Liver (tissue), 9 donors: ENCODE results near the gene ADGRF3. TPM values are rescaled to one million over a fixed set of nuclear protein-coding genes. Genes with fewer than 3 reads are reported as not detected.

ENCODE experiments used
- DNase-seq: peaks from one replicate; pipeline ENCODE4 v3.0.0-alpha.2; 2017; ENCODE audit warnings: low spot score
- H3K27ac ChIP-seq, 2 donors: one replicate each; pipeline ENCODE4 v1.7.0; 2013; ENCODE audit warnings: inconsistent platforms in 2 of 2, low read length in 2 of 2, control low read depth in 1 of 2, low read depth in 1 of 2, mild to moderate bottlenecking in 1 of 2
- H3K27me3 ChIP-seq, 4 donors: one replicate each; pipeline versions ENCODE4 v1.6.1 to v1.7.0; 2013; ENCODE audit warnings: low read length in 3 of 4, inconsistent platforms in 1 of 4, mild to moderate bottlenecking in 1 of 4, moderate library complexity in 1 of 4; ENCODE audit not compliant: control insufficient read depth in 4 of 4, insufficient read depth in 4 of 4
- H3K36me3 ChIP-seq, 4 donors: one replicate each; pipeline versions ENCODE4 v1.6.1 to v1.7.0; 2013; ENCODE audit warnings: low read length in 3 of 4, mild to moderate bottlenecking in 3 of 4, low read depth in 1 of 4, moderate library complexity in 1 of 4; ENCODE audit not compliant: control insufficient read depth in 4 of 4, insufficient read depth in 3 of 4
- H3K4me1 ChIP-seq, 4 donors: one replicate each; pipeline versions ENCODE4 v1.6.1 to v1.7.0; 2013; ENCODE audit warnings: low read length in 3 of 4, mild to moderate bottlenecking in 3 of 4, moderate library complexity in 1 of 4; ENCODE audit not compliant: control insufficient read depth in 4 of 4, insufficient read depth in 4 of 4
- H3K4me3 ChIP-seq, 3 donors: one replicate each; pipeline versions ENCODE4 v1.6.1 to v1.7.0; 2013; ENCODE audit warnings: low read length in 3 of 3, control low read depth in 1 of 3, low read depth in 1 of 3, mild to moderate bottlenecking in 1 of 3
- H3K9ac ChIP-seq, 2 donors: one replicate each; pipeline ENCODE4 v1.7.0; 2013; ENCODE audit warnings: low read length in 2 of 2, mild to moderate bottlenecking in 2 of 2, moderate library complexity in 2 of 2, control low read depth in 1 of 2, low read depth in 1 of 2
- H3K9me3 ChIP-seq, 4 donors: one replicate each; pipeline versions ENCODE4 v1.6.1 to v1.7.0; 2013; ENCODE audit warnings: low read length in 3 of 4; ENCODE audit not compliant: control insufficient read depth in 4 of 4
- EGR1 ChIP-seq, 2 donors: IDR thresholded peaks; 2 replicates each; pipeline ENCODE4 v1.6.1; 2016 to 2018; ENCODE audit warnings: antibody characterized with exemption in 2 of 2, low read depth in 2 of 2
- FOXA1 ChIP-seq: IDR thresholded peaks from 2 replicates; pipeline ENCODE4 v1.6.1; 2016; ENCODE audit warnings: antibody characterized with exemption
- FOXA2 ChIP-seq: IDR thresholded peaks from 2 replicates; pipeline ENCODE4 v1.6.1; 2016; ENCODE audit warnings: antibody characterized with exemption
- GABPA ChIP-seq, 2 donors: IDR thresholded peaks in 1 of 2; conservative IDR thresholded peaks in 1 of 2; 2 replicates each; pipeline ENCODE4 v1.6.1; 2016; ENCODE audit warnings: antibody characterized with exemption in 2 of 2, mild to moderate bottlenecking in 1 of 2, moderate library complexity in 1 of 2
- HNF4A ChIP-seq, 2 donors: conservative IDR thresholded peaks; 2 replicates each; pipeline ENCODE4 v1.6.1; 2016; ENCODE audit warnings: antibody characterized with exemption in 2 of 2, mild to moderate bottlenecking in 2 of 2
- HNF4G ChIP-seq: IDR thresholded peaks from 2 replicates; pipeline ENCODE4 v1.6.1; 2016; ENCODE audit warnings: antibody characterized with exemption
- JUND ChIP-seq, 2 donors: IDR thresholded peaks; 2 replicates each; pipeline ENCODE4 v1.6.1; 2016; ENCODE audit warnings: antibody characterized with exemption in 2 of 2
- NR2F2 ChIP-seq: IDR thresholded peaks from 2 replicates; pipeline ENCODE4 v1.6.1; 2016; ENCODE audit warnings: antibody characterized with exemption
- RAD21 ChIP-seq, 2 donors: IDR thresholded peaks; 2 replicates each; pipeline ENCODE4 v1.6.1; 2016; ENCODE audit warnings: antibody characterized with exemption in 2 of 2, mild to moderate bottlenecking in 2 of 2
- RXRA ChIP-seq, 2 donors: IDR thresholded peaks; 2 replicates each; pipeline ENCODE4 v1.6.1; 2017 to 2018; ENCODE audit warnings: antibody characterized with exemption in 2 of 2, mild to moderate bottlenecking in 1 of 2
- SP1 ChIP-seq: IDR thresholded peaks from 2 replicates; pipeline ENCODE4 v1.6.1; 2018; ENCODE audit warnings: antibody characterized with exemption, mild to moderate bottlenecking
- TAF1 ChIP-seq: conservative IDR thresholded peaks from 2 replicates; pipeline ENCODE4 v1.6.1; 2016; ENCODE audit warnings: antibody characterized with exemption, mild to moderate bottlenecking
- YY1 ChIP-seq: IDR thresholded peaks from 2 replicates; pipeline ENCODE4 v1.6.1; 2016; ENCODE audit warnings: antibody characterized with exemption, mild to moderate bottlenecking
- WGBS: extraction: QIAGEN DNeasy Blood & Tissue Kit; methylation state at CpG from one replicate; pipeline ENCODE4 v1.1.7; 2013; 5-methylcytosine and 5-hydroxymethylcytosine counted together
- polyA plus RNA-seq, 2 donors: library from polyadenylated mRNA; stranded (reverse) in 1 of 2; unstranded in 1 of 2; fragments of 200-250 nt in 1 of 2; fragments of >200 nt in 1 of 2; fragmentation: Nextera tagmentation in 1 of 2; extraction: Ambion mirVana in 1 of 2; gene quantifications; one replicate each; pipeline versions ENCODE4 v1.2.1 to v1.2.3, GENCODE V29; 2013 to 2015
- total RNA-seq, 2 donors: library from RNA; depleted of rRNA; stranded (reverse); fragments of >200 nt; gene quantifications; one replicate each; pipeline ENCODE4 v1.2.3, GENCODE V29; 2014
- TF ChIP-seq, protein P1 (sequence below): fragments of 150-350 bp; IDR thresholded peaks from 2 replicates; pipeline ENCODE4 v1.5.1; 2017; ENCODE audit warnings: improper control_type of control experiment, low read depth, low read length; ENCODE audit not compliant: missing input control
- TF ChIP-seq, protein P2 (sequence below): IDR thresholded peaks from 2 replicates; pipeline ENCODE4 v1.6.1; 2016; ENCODE audit warnings: antibody characterized with exemption
- TF ChIP-seq, protein P3 (sequence below): IDR thresholded peaks from 2 replicates; pipeline ENCODE4 v1.6.1; 2016; ENCODE audit warnings: antibody characterized with exemption, mild to moderate bottlenecking
- TF ChIP-seq, protein P4 (sequence below): IDR thresholded peaks from 2 replicates; pipeline ENCODE4 v1.6.1; 2016; ENCODE audit warnings: antibody characterized with exemption
- TF ChIP-seq, protein P5 (sequence below): IDR thresholded peaks from 2 replicates; pipeline ENCODE4 v1.6.1; 2016; ENCODE audit warnings: antibody characterized with exemption
- donor health status: healthy.
- donor health status: healthy.
- donor health status: healthy.
- donor health status: healthy.
- donor health status: healthy.

The ADGRF3 gene
- total and polyA plus RNA-seq, 4 donors = 0.07 to 0.25 (median 0.10) TPM

DNA sequence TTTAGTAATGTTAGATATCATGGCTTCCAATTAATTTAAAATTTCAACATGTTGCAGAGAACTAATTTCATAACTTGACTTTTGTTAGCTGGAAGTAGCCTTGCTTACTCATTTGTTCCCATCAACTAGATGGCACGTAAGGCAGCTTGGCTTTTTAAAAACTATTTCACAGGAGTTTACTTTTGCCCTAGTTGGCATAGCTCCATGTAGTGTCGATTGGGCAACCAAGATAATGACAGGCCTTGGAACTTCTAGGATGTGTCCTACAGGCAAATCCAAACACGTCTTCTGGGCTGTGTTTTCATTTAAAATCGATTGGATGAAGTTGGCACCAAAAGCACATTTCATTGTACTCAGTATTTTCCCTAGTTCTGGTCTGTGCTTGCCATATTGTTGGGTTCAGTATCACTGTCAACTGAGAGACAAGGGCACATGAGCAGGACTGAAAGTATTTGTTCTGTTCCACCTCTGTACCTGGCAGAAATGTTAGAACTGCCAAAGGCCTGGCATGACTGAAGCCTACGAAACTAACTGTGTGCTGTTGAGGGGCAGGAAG, 72.5 kb downstream of the ADGRF3 start:
- 10% methylated on average over 5 of the region's 5 CpGs for WGBS
- Histone ChIP-seq H3K4me1 (peaks cover 11 to 29% (median 22%) of the 10 kb centered on the region in 4 donors), H3K9me3 (no peaks in the 10 kb centered on the region), H3K4me3 (no peak overlapping the region), H3K27me3 (no peaks in the 10 kb centered on the region), H3K27ac (peak overlapping the region; percentile 42 to 64), H3K9ac (peak overlapping the region in 1 of 2 donors; percentile 33), H3K36me3 (peaks cover 1 to 25% (median 19%) of the 10 kb centered on the region in 4 donors)
- peak; percentile 52 for DNase-seq
- TF ChIP-seq EGR1 (IDR thresholded peaks at IDR 0.05; ENCODE audit: low read depth in 2 of 2) (peak; percentile 60 to 94), TAF1 (peak; percentile 82), HNF4G (peak; percentile 57), NR2F2 (peak; percentile 80), HNF4A (conservative IDR thresholded peaks at IDR 0.05) (peak; percentile 87 to 93), FOXA2 (peak; percentile 86), JUND (IDR thresholded peaks at IDR 0.05) (peak; percentile 99 to 100), YY1 (peak; percentile 95), RAD21 (IDR thresholded peaks at IDR 0.05) (peak; percentile 61 to 72), SP1 (peak; percentile 98), RXRA (IDR thresholded peaks at IDR 0.05) (peak; percentile 99), GABPA (IDR thresholded peaks at IDR 0.05 in 1 of 2, conservative IDR thresholded peaks at IDR 0.05 in 1 of 2) (peak in 1 of 2 donors; percentile 66), FOXA1 (peak; percentile 80)
- TF ChIP-seq, protein P1, sequence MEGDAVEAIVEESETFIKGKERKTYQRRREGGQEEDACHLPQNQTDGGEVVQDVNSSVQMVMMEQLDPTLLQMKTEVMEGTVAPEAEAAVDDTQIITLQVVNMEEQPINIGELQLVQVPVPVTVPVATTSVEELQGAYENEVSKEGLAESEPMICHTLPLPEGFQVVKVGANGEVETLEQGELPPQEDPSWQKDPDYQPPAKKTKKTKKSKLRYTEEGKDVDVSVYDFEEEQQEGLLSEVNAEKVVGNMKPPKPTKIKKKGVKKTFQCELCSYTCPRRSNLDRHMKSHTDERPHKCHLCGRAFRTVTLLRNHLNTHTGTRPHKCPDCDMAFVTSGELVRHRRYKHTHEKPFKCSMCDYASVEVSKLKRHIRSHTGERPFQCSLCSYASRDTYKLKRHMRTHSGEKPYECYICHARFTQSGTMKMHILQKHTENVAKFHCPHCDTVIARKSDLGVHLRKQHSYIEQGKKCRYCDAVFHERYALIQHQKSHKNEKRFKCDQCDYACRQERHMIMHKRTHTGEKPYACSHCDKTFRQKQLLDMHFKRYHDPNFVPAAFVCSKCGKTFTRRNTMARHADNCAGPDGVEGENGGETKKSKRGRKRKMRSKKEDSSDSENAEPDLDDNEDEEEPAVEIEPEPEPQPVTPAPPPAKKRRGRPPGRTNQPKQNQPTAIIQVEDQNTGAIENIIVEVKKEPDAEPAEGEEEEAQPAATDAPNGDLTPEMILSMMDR = no peak
- TF ChIP-seq, protein P2, sequence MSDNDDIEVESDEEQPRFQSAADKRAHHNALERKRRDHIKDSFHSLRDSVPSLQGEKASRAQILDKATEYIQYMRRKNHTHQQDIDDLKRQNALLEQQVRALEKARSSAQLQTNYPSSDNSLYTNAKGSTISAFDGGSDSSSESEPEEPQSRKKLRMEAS = peak; percentile 97
- TF ChIP-seq, protein P3, sequence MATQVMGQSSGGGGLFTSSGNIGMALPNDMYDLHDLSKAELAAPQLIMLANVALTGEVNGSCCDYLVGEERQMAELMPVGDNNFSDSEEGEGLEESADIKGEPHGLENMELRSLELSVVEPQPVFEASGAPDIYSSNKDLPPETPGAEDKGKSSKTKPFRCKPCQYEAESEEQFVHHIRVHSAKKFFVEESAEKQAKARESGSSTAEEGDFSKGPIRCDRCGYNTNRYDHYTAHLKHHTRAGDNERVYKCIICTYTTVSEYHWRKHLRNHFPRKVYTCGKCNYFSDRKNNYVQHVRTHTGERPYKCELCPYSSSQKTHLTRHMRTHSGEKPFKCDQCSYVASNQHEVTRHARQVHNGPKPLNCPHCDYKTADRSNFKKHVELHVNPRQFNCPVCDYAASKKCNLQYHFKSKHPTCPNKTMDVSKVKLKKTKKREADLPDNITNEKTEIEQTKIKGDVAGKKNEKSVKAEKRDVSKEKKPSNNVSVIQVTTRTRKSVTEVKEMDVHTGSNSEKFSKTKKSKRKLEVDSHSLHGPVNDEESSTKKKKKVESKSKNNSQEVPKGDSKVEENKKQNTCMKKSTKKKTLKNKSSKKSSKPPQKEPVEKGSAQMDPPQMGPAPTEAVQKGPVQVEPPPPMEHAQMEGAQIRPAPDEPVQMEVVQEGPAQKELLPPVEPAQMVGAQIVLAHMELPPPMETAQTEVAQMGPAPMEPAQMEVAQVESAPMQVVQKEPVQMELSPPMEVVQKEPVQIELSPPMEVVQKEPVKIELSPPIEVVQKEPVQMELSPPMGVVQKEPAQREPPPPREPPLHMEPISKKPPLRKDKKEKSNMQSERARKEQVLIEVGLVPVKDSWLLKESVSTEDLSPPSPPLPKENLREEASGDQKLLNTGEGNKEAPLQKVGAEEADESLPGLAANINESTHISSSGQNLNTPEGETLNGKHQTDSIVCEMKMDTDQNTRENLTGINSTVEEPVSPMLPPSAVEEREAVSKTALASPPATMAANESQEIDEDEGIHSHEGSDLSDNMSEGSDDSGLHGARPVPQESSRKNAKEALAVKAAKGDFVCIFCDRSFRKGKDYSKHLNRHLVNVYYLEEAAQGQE = peak; percentile 90
- TF ChIP-seq, protein P4, sequence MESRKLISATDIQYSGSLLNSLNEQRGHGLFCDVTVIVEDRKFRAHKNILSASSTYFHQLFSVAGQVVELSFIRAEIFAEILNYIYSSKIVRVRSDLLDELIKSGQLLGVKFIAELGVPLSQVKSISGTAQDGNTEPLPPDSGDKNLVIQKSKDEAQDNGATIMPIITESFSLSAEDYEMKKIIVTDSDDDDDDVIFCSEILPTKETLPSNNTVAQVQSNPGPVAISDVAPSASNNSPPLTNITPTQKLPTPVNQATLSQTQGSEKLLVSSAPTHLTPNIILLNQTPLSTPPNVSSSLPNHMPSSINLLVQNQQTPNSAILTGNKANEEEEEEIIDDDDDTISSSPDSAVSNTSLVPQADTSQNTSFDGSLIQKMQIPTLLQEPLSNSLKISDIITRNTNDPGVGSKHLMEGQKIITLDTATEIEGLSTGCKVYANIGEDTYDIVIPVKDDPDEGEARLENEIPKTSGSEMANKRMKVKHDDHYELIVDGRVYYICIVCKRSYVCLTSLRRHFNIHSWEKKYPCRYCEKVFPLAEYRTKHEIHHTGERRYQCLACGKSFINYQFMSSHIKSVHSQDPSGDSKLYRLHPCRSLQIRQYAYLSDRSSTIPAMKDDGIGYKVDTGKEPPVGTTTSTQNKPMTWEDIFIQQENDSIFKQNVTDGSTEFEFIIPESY = peak; percentile 95
- TF ChIP-seq, protein P5, sequence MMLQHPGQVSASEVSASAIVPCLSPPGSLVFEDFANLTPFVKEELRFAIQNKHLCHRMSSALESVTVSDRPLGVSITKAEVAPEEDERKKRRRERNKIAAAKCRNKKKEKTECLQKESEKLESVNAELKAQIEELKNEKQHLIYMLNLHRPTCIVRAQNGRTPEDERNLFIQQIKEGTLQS = peak; percentile 97
